Loucy (cell line): Measurements from ENCODE around the gene TBPL2.

Source experiments
- EZH2phosphoT487 ChIP-seq: fragments of 200-600 bp; IDR thresholded peaks from 2 replicates; pipeline ENCODE4 v1.6.1; 2018; ENCODE audit warnings: antibody characterized with exemption, mild to moderate bottlenecking, moderate library complexity, borderline replicate concordance
- TF ChIP-seq, protein P1 (sequence below): fragments of 200-600 bp; sonication (generic); conservative IDR thresholded peaks from 2 replicates; pipeline ENCODE4 v1.5.1; 2014; ENCODE audit warnings: mild to moderate bottlenecking, antibody characterized with exemption, low read length

DNA sequence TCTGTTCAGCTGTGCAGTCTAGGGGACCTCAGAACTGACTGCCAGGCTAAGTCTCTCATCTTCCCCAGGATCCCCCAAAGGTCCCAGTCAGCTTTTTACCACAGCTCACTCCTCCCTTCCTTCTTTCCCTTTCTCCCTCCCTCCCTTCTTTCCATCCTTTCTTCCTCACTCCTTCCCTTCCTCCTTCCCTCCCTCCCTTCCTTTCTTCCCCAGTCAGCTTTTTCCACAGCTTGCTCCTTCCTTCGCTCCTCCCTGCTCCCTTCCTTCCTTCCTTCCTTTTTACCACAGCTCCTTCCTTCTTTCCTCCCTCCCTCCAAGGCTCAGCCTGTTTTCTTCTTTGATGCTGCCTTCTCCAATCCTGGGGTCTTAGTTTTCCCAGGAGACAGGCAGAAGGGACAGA lies 68.0 kb downstream of the TBPL2 start:
- TF ChIP-seq, protein P1, sequence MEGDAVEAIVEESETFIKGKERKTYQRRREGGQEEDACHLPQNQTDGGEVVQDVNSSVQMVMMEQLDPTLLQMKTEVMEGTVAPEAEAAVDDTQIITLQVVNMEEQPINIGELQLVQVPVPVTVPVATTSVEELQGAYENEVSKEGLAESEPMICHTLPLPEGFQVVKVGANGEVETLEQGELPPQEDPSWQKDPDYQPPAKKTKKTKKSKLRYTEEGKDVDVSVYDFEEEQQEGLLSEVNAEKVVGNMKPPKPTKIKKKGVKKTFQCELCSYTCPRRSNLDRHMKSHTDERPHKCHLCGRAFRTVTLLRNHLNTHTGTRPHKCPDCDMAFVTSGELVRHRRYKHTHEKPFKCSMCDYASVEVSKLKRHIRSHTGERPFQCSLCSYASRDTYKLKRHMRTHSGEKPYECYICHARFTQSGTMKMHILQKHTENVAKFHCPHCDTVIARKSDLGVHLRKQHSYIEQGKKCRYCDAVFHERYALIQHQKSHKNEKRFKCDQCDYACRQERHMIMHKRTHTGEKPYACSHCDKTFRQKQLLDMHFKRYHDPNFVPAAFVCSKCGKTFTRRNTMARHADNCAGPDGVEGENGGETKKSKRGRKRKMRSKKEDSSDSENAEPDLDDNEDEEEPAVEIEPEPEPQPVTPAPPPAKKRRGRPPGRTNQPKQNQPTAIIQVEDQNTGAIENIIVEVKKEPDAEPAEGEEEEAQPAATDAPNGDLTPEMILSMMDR, result no peak
- TF ChIP-seq EZH2phosphoT487, result no peak
